ENCODE measurements around the gene ADCY3. TPM values are rescaled to one million over a fixed set of nuclear protein-coding genes. Genes with fewer than 3 reads are reported as not detected.

Gene ADCY3
- total RNA-seq, 1 experiment from 2014 or later = 39.5 TPM

DNA sequence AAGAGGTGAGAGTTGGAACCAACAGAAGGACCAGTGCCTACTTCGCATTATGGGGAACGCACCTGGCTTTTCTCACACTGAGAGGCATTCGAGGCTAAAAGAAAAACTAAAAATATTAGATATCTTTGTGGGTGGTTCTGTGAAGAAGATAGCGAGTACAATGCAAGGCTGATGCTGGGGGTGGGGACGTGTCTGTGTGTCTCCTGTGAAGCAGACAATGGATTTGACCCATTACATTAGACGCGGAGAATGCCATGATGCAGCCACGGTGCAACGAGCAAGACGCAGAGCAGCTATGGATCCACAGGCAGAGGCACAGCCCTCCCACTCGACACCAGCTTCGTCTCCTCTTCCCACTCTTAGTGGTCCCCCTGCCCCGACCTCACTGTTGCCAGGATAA lies 61.0 kb downstream of the ADCY3 start:
- Histone ChIP-seq H2BK15ac (ENCODE audit: low read depth, low read length) (no peak overlapping the region), H3T11ph (ENCODE audit: low read length) (no peak overlapping the region), H4K5ac (ENCODE audit: insufficient read length, low read depth, low read length) (no peak overlapping the region), H4K20me1 (ENCODE audit: control insufficient read depth, insufficient read depth, insufficient read length) (no peaks in the 10 kb centered on the region), H3K18ac (ENCODE audit: insufficient read length, low read depth, low read length) (peak overlapping the region; percentile 61), H3K4me1 (ENCODE audit: insufficient read depth, low read length) (no peaks in the 10 kb centered on the region), H4K91ac (ENCODE audit: insufficient read length, low read depth, low read length) (no peak overlapping the region), H3K23ac (ENCODE audit: insufficient read length, low read depth, low read length) (no peak overlapping the region), H3K14ac (ENCODE audit: insufficient read depth, low read length) (peak overlapping the region; percentile 45; the same call in 1 of the 2 replicates), H4K8ac (replicated peaks; ENCODE audit: insufficient read length, low read depth, low read length) (no peak overlapping the region), H2BK20ac (ENCODE audit: low read depth, low read length, poor library complexity, severe bottlenecking) (no peak overlapping the region), H3K79me2 (ENCODE audit: insufficient read depth, low read length) (no peaks in the 10 kb centered on the region), H3K4ac (ENCODE audit: low read depth, low read length) (no peak overlapping the region), H2AK5ac (ENCODE audit: insufficient read length, low read length) (no peak overlapping the region), H2AFZ (ENCODE audit: low read length) (no peak overlapping the region), H2BK120ac (ENCODE audit: low read depth, low read length, poor library complexity, severe bottlenecking) (no peak overlapping the region), H3K27ac (ENCODE audit: insufficient read length, low read depth, low read length) (no peak overlapping the region), H3K9me3 (ENCODE audit: control insufficient read depth, low read depth, low read length) (no peaks in the 10 kb centered on the region), H2BK12ac (ENCODE audit: insufficient read length, low read depth, low read length) (no peak overlapping the region), H3K9ac (ENCODE audit: extremely low read depth, insufficient read length, low read length) (no peak overlapping the region), H3K4me2 (ENCODE audit: insufficient read depth, insufficient read length, low read length) (no peak overlapping the region), H3K27me3 (ENCODE audit: insufficient read depth, low read length) (no peaks in the 10 kb centered on the region), H3K79me1 (ENCODE audit: insufficient read depth, low read depth, low read length, poor library complexity, severe bottlenecking) (no peaks in the 10 kb centered on the region), H3K23me2 (ENCODE audit: insufficient read length, low read depth, low read length, poor library complexity, severe bottlenecking) (no peaks in the 10 kb centered on the region), H3K56ac (ENCODE audit: insufficient read length, low read depth, low read length) (no peak overlapping the region), H2BK5ac (ENCODE audit: insufficient read length, low read length) (no peak overlapping the region)
- no peak overlapping the region for H3K4me3 Mint-ChIP-seq
- H3K27ac Mint-ChIP-seq = peak overlapping the region in 1 of 3 experiments; percentile 5; a peak in 1 of 7 replicates
- no CpG with 5 or more reads among the region's 13 CpGs for WGBS (ENCODE audit: extremely low coverage, insufficient read length, low lambda C conversion rate)
- no peaks in the 10 kb centered on the region for H3K4me1 Mint-ChIP-seq
- TF ChIP-seq, protein P1, sequence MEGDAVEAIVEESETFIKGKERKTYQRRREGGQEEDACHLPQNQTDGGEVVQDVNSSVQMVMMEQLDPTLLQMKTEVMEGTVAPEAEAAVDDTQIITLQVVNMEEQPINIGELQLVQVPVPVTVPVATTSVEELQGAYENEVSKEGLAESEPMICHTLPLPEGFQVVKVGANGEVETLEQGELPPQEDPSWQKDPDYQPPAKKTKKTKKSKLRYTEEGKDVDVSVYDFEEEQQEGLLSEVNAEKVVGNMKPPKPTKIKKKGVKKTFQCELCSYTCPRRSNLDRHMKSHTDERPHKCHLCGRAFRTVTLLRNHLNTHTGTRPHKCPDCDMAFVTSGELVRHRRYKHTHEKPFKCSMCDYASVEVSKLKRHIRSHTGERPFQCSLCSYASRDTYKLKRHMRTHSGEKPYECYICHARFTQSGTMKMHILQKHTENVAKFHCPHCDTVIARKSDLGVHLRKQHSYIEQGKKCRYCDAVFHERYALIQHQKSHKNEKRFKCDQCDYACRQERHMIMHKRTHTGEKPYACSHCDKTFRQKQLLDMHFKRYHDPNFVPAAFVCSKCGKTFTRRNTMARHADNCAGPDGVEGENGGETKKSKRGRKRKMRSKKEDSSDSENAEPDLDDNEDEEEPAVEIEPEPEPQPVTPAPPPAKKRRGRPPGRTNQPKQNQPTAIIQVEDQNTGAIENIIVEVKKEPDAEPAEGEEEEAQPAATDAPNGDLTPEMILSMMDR (conservative IDR thresholded peaks at IDR 0.05) = no peak
- H3K9me3 Mint-ChIP-seq = no peaks in the 10 kb centered on the region
- peaks cover 0 to 8% (median 5%) of the 10 kb centered on the region in 3 experiments; a peak in 2 of 7 replicates for H3K36me3 Mint-ChIP-seq (ENCODE audit: insufficient read depth in 1 of 3, low read depth in 3 of 3)
- no peak for DNase-seq
- no peaks in the 10 kb centered on the region for H3K27me3 Mint-ChIP-seq (ENCODE audit: low read depth)

All from H9 (cell line).